Measurements from ENCODE around the gene P2RY11.

DNA sequence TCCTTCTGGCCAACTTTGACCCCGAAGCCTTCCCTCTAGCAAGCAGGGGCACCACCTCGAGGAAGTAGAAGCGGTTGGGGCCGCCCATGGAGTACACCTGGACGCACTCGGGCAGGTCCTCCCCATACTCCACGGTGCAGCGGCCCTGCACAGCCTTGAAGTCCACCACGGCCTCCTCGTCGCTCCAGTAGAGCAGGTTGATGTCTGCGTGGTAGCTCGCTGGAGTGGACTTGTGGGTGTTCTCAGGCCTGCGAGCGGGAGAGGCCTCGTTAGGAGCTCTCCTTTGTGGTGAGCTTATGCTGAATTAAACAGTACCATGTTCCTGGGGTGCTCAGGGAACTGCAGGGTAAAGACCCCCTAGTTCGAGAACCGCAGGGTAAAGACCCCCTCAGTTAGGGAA lies 30.5 kb downstream of the P2RY11 start:
- TF ChIP-seq RAD21 (IDR thresholded peaks at IDR 0.05; ENCODE audit: low read depth) (no peak), EP300 (IDR thresholded peaks at IDR 0.05; ENCODE audit: borderline replicate concordance) (no peak), CEBPB (IDR thresholded peaks at IDR 0.05) (no peak), TAF1 (IDR thresholded peaks at IDR 0.05; ENCODE audit: low read depth) (no peak), TCF12 (IDR thresholded peaks at IDR 0.05; ENCODE audit: low read depth) (no peak), CREB1 (IDR thresholded peaks at IDR 0.05; ENCODE audit: low read depth) (no peak), YY1 (IDR thresholded peaks at IDR 0.05; ENCODE audit: low read depth) (no peak), ZBTB7A (IDR thresholded peaks at IDR 0.05; ENCODE audit: low read depth) (no peak), FOXM1 (IDR thresholded peaks at IDR 0.05; ENCODE audit: borderline replicate concordance, low read depth) (no peak), NFIC (IDR thresholded peaks at IDR 0.05) (no peak)
- TF ChIP-seq, protein P1, sequence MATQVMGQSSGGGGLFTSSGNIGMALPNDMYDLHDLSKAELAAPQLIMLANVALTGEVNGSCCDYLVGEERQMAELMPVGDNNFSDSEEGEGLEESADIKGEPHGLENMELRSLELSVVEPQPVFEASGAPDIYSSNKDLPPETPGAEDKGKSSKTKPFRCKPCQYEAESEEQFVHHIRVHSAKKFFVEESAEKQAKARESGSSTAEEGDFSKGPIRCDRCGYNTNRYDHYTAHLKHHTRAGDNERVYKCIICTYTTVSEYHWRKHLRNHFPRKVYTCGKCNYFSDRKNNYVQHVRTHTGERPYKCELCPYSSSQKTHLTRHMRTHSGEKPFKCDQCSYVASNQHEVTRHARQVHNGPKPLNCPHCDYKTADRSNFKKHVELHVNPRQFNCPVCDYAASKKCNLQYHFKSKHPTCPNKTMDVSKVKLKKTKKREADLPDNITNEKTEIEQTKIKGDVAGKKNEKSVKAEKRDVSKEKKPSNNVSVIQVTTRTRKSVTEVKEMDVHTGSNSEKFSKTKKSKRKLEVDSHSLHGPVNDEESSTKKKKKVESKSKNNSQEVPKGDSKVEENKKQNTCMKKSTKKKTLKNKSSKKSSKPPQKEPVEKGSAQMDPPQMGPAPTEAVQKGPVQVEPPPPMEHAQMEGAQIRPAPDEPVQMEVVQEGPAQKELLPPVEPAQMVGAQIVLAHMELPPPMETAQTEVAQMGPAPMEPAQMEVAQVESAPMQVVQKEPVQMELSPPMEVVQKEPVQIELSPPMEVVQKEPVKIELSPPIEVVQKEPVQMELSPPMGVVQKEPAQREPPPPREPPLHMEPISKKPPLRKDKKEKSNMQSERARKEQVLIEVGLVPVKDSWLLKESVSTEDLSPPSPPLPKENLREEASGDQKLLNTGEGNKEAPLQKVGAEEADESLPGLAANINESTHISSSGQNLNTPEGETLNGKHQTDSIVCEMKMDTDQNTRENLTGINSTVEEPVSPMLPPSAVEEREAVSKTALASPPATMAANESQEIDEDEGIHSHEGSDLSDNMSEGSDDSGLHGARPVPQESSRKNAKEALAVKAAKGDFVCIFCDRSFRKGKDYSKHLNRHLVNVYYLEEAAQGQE (IDR thresholded peaks at IDR 0.05; ENCODE audit: low read depth), result no peak

Data from Ishikawa (cell line).